ENCODE data around the gene SCTR. TPM values are rescaled to one million over a fixed set of nuclear protein-coding genes. Genes with fewer than 3 reads are reported as not detected.

The SCTR gene
- total and polyA plus RNA-seq, 10 donors, result 0.39 to 0.54 (median 0.47) TPM; not detected in 6

GRCh38 chr2:119548516-119549120 lies 24.3 kb upstream of the SCTR start:
- H3K27ac ChIP-seq, result no peak overlapping the region

DNA sequence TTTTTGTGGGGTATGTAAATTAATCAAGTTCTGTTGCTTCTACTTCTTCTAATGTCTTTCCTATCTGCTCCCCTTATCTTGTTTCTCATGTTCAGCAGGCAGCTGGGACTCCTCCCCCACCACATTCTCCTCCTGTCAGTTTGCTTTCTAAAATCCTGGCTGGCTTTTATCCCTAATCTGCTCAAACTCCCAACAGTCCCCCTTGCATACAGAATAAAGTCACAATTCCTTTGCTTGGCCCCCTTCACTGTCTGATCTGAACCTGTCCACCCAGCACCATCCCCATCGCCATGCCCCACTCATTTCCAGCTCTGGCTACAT lies 22.1 kb upstream of the SCTR start:
- Histone ChIP-seq H3K4me1 (peaks cover 0 to 17% (median 7%) of the 10 kb centered on the region in 6 donors), H3K4me3 (no peak overlapping the region), H3K36me3 (no peaks in the 10 kb centered on the region), H3K9me3 (no peaks in the 10 kb centered on the region), H3K27ac (no peak overlapping the region), H3K27me3 (replicated peaks in 1 of 7) (peaks cover 0 to 62% (median 32%) of the 10 kb centered on the region in 7 donors)
- 81 to 95% (median 86%) methylated on average over 1 of the region's 1 CpG for WGBS, 5 donors
- TF ChIP-seq CTCF (IDR thresholded peaks at IDR 0.05 in 8 of 11, conservative IDR thresholded peaks at IDR 0.05 in 3 of 11) (no peak), POLR2AphosphoS5 (IDR thresholded peaks at IDR 0.05) (no peak), POLR2A (IDR thresholded peaks at IDR 0.05) (no peak)
- DNase-seq, result no peak
- intact Hi-C loops (cut with DNase I; ENCODE audit: low total_unique reads), result no loop called here

More at GRCh38 chr2:119548516-119549120, 24.3 kb upstream of the SCTR start:
- H3K9me3 ChIP-seq, result no peaks in the 10 kb centered on the region
- TF ChIP-seq POLR2AphosphoS5 (IDR thresholded peaks at IDR 0.05) (no peak), POLR2A (IDR thresholded peaks at IDR 0.05) (no peak), CTCF (IDR thresholded peaks at IDR 0.05 in 8 of 11, conservative IDR thresholded peaks at IDR 0.05 in 3 of 11) (no peak)
- no peaks in the 10 kb centered on the region for H3K36me3 ChIP-seq
- no peak for DNase-seq
- H3K4me3 ChIP-seq, result no peak overlapping the region
- peaks cover 0 to 48% (median 12%) of the 10 kb centered on the region in 7 donors for H3K27me3 ChIP-seq (replicated peaks in 1 of 7)
- peaks cover 0 to 15% (median 7%) of the 10 kb centered on the region in 6 donors for H3K4me1 ChIP-seq
- intact Hi-C loops (cut with DNase I; ENCODE audit: low total_unique reads), result no loop called here
- 85 to 97% (median 92%) methylated on average over 2 of the region's 2 CpGs for WGBS, 5 donors

DNA sequence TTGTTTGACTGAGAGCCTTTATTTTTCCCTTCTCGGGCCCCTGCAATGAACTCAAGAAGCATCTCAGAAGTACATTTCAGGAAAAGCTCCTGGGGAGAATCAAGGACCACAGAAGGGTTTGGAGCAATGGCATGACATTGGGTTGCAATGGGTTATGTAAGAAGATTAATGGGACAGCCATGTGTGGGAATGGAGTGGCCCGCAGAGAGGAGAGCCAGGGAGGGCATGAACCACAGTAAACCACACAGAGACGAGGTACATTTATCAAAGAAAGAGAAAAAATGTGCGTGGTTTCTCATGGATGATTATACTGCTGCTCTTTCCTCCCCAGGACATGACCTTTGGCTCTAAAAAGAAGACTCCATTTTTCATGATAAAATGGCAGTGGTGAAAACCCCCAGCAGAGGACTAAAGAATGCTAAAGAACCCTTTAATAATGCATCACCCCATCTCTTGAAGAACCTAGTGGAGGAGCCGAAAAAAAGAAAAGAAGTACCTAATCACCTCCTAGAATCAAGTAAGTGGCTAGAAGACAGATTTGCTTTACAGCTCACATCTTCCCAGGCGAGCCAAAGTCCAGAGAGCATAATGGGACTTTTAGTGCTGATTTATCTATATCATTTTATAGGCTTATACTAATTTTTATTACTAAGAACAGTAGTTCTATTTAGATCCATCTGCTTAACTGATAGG lies 21.6 kb upstream of the SCTR start:
- intact Hi-C loops (cut with DNase I; ENCODE audit: low total_unique reads), result no loop called here
- Histone ChIP-seq H3K4me1 (peaks cover 0 to 17% (median 7%) of the 10 kb centered on the region in 6 donors), H3K27me3 (replicated peaks in 1 of 7) (peaks cover 0 to 65% (median 35%) of the 10 kb centered on the region in 7 donors), H3K4me3 (no peak overlapping the region), H3K27ac (no peak overlapping the region), H3K36me3 (no peaks in the 10 kb centered on the region), H3K9me3 (no peaks in the 10 kb centered on the region)
- no peak for DNase-seq
- TF ChIP-seq POLR2AphosphoS5 (IDR thresholded peaks at IDR 0.05) (no peak), CTCF (IDR thresholded peaks at IDR 0.05 in 8 of 11, conservative IDR thresholded peaks at IDR 0.05 in 3 of 11) (no peak), POLR2A (IDR thresholded peaks at IDR 0.05) (no peak)
- WGBS, 5 donors, result 71 to 85% (median 78%) methylated on average over 6 of the region's 6 CpGs

- H3K4me1 ChIP-seq, result peaks cover 0 to 17% (median 7%) of the 10 kb centered on the region in 6 donors
- H3K27ac ChIP-seq, result no peak overlapping the region
- H3K36me3 ChIP-seq, result no peaks in the 10 kb centered on the region
- no peak for DNase-seq
- intact Hi-C loops (cut with DNase I; ENCODE audit: low total_unique reads), result no loop called here
- H3K27me3 ChIP-seq (replicated peaks in 1 of 7), result peaks cover 0 to 74% (median 35%) of the 10 kb centered on the region in 7 donors
- peak overlapping the region in 4 of 8 donors; percentile 32 to 66 (median 46) for H3K4me3 ChIP-seq
- no peak for TF ChIP-seq CTCF (IDR thresholded peaks at IDR 0.05 in 8 of 11, conservative IDR thresholded peaks at IDR 0.05 in 3 of 11)
- no peak for TF ChIP-seq POLR2AphosphoS5 (IDR thresholded peaks at IDR 0.05)
- no peak for TF ChIP-seq POLR2A (IDR thresholded peaks at IDR 0.05)
- H3K9me3 ChIP-seq, result peaks cover 0 to under 1% (median 0%) of the 10 kb centered on the region in 8 donors
- 61 to 77% (median 75%) methylated on average over 11 of the region's 11 CpGs for WGBS, 5 donors
Measured at GRCh38 chr2:119544939-119545475, 20.7 kb upstream of the SCTR start.
